Liver (tissue), 3 donors: Measurements from ENCODE around the gene ACOT6.
"Not testable (repeated sequence)": the region's sequence is repeated elsewhere in the genome, so short reads cannot be mapped to it uniquely, and the experiment has no call there.

ENCODE experiments used
- EGR1 ChIP-seq, 2 donors: IDR thresholded peaks; 2 replicates each; pipeline ENCODE4 v1.6.1; 2016 to 2018; ENCODE audit warnings: antibody characterized with exemption in 2 of 2, low read depth in 2 of 2
- GABPA ChIP-seq, 2 donors: IDR thresholded peaks in 1 of 2; conservative IDR thresholded peaks in 1 of 2; 2 replicates each; pipeline ENCODE4 v1.6.1; 2016; ENCODE audit warnings: antibody characterized with exemption in 2 of 2, mild to moderate bottlenecking in 1 of 2, moderate library complexity in 1 of 2
- HNF4G ChIP-seq: IDR thresholded peaks from 2 replicates; pipeline ENCODE4 v1.6.1; 2016; ENCODE audit warnings: antibody characterized with exemption
- NR2F2 ChIP-seq: IDR thresholded peaks from 2 replicates; pipeline ENCODE4 v1.6.1; 2016; ENCODE audit warnings: antibody characterized with exemption
- RAD21 ChIP-seq, 2 donors: IDR thresholded peaks; 2 replicates each; pipeline ENCODE4 v1.6.1; 2016; ENCODE audit warnings: antibody characterized with exemption in 2 of 2, mild to moderate bottlenecking in 2 of 2
- SP1 ChIP-seq: IDR thresholded peaks from 2 replicates; pipeline ENCODE4 v1.6.1; 2018; ENCODE audit warnings: antibody characterized with exemption, mild to moderate bottlenecking
- TAF1 ChIP-seq: conservative IDR thresholded peaks from 2 replicates; pipeline ENCODE4 v1.6.1; 2016; ENCODE audit warnings: antibody characterized with exemption, mild to moderate bottlenecking
- YY1 ChIP-seq: IDR thresholded peaks from 2 replicates; pipeline ENCODE4 v1.6.1; 2016; ENCODE audit warnings: antibody characterized with exemption, mild to moderate bottlenecking
- TF ChIP-seq, protein P1 (sequence below): fragments of 150-350 bp; IDR thresholded peaks from 2 replicates; pipeline ENCODE4 v1.5.1; 2017; ENCODE audit warnings: improper control_type of control experiment, low read depth, low read length; ENCODE audit not compliant: missing input control
- TF ChIP-seq, protein P2 (sequence below): IDR thresholded peaks from 2 replicates; pipeline ENCODE4 v1.6.1; 2016; ENCODE audit warnings: antibody characterized with exemption, mild to moderate bottlenecking
- TF ChIP-seq, protein P3 (sequence below): IDR thresholded peaks from 2 replicates; pipeline ENCODE4 v1.6.1; 2016; ENCODE audit warnings: antibody characterized with exemption
- TF ChIP-seq, protein P4 (sequence below): IDR thresholded peaks from 2 replicates; pipeline ENCODE4 v1.6.1; 2016; ENCODE audit warnings: antibody characterized with exemption
- TF ChIP-seq, protein P5 (sequence below): IDR thresholded peaks from 2 replicates; pipeline ENCODE4 v1.6.1; 2016; ENCODE audit warnings: antibody characterized with exemption
- donor health status: healthy.
- donor health status: healthy.

DNA sequence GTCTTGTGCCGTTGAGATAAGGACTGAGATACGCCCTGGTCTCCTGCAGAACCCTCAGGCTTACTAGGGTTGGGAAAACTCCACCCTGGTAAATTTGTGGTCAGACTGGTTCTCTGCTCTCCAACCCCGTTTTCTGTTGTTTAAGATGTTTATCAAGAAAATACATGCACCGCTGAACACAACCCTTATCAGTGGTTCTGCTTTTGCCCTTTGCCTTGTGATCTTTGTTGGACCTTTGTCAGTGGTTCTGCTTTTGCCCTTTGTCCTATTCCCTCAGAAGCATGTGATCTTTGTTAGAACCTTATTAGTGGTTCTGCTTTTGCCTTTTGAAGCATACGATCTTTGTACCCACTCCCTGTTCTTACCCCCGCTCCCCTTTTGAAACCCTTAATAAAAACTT, 49.6 kb upstream of the ACOT6 start:
- TF ChIP-seq, protein P1, sequence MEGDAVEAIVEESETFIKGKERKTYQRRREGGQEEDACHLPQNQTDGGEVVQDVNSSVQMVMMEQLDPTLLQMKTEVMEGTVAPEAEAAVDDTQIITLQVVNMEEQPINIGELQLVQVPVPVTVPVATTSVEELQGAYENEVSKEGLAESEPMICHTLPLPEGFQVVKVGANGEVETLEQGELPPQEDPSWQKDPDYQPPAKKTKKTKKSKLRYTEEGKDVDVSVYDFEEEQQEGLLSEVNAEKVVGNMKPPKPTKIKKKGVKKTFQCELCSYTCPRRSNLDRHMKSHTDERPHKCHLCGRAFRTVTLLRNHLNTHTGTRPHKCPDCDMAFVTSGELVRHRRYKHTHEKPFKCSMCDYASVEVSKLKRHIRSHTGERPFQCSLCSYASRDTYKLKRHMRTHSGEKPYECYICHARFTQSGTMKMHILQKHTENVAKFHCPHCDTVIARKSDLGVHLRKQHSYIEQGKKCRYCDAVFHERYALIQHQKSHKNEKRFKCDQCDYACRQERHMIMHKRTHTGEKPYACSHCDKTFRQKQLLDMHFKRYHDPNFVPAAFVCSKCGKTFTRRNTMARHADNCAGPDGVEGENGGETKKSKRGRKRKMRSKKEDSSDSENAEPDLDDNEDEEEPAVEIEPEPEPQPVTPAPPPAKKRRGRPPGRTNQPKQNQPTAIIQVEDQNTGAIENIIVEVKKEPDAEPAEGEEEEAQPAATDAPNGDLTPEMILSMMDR: not testable (repeated sequence)
- TF ChIP-seq, protein P2, sequence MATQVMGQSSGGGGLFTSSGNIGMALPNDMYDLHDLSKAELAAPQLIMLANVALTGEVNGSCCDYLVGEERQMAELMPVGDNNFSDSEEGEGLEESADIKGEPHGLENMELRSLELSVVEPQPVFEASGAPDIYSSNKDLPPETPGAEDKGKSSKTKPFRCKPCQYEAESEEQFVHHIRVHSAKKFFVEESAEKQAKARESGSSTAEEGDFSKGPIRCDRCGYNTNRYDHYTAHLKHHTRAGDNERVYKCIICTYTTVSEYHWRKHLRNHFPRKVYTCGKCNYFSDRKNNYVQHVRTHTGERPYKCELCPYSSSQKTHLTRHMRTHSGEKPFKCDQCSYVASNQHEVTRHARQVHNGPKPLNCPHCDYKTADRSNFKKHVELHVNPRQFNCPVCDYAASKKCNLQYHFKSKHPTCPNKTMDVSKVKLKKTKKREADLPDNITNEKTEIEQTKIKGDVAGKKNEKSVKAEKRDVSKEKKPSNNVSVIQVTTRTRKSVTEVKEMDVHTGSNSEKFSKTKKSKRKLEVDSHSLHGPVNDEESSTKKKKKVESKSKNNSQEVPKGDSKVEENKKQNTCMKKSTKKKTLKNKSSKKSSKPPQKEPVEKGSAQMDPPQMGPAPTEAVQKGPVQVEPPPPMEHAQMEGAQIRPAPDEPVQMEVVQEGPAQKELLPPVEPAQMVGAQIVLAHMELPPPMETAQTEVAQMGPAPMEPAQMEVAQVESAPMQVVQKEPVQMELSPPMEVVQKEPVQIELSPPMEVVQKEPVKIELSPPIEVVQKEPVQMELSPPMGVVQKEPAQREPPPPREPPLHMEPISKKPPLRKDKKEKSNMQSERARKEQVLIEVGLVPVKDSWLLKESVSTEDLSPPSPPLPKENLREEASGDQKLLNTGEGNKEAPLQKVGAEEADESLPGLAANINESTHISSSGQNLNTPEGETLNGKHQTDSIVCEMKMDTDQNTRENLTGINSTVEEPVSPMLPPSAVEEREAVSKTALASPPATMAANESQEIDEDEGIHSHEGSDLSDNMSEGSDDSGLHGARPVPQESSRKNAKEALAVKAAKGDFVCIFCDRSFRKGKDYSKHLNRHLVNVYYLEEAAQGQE: not testable (repeated sequence)
- not testable (repeated sequence) for TF ChIP-seq GABPA (IDR thresholded peaks at IDR 0.05 in 1 of 2, conservative IDR thresholded peaks at IDR 0.05 in 1 of 2); YY1; TAF1; SP1; HNF4G; EGR1 (IDR thresholded peaks at IDR 0.05; ENCODE audit: low read depth in 2 of 2); RAD21 (IDR thresholded peaks at IDR 0.05); NR2F2
- TF ChIP-seq, protein P3, sequence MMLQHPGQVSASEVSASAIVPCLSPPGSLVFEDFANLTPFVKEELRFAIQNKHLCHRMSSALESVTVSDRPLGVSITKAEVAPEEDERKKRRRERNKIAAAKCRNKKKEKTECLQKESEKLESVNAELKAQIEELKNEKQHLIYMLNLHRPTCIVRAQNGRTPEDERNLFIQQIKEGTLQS: not testable (repeated sequence)
- TF ChIP-seq, protein P4, sequence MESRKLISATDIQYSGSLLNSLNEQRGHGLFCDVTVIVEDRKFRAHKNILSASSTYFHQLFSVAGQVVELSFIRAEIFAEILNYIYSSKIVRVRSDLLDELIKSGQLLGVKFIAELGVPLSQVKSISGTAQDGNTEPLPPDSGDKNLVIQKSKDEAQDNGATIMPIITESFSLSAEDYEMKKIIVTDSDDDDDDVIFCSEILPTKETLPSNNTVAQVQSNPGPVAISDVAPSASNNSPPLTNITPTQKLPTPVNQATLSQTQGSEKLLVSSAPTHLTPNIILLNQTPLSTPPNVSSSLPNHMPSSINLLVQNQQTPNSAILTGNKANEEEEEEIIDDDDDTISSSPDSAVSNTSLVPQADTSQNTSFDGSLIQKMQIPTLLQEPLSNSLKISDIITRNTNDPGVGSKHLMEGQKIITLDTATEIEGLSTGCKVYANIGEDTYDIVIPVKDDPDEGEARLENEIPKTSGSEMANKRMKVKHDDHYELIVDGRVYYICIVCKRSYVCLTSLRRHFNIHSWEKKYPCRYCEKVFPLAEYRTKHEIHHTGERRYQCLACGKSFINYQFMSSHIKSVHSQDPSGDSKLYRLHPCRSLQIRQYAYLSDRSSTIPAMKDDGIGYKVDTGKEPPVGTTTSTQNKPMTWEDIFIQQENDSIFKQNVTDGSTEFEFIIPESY: not testable (repeated sequence)
- TF ChIP-seq, protein P5, sequence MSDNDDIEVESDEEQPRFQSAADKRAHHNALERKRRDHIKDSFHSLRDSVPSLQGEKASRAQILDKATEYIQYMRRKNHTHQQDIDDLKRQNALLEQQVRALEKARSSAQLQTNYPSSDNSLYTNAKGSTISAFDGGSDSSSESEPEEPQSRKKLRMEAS: not testable (repeated sequence)
